Cardiac septum (tissue), 1 donor: ENCODE results near the gene ADRA2C. TPM values are rescaled to one million over a fixed set of nuclear protein-coding genes. Genes with fewer than 3 reads are reported as not detected.

Source experiments
- DNase-seq: peaks from one replicate; pipeline ENCODE4 v3.0.0-alpha.2; 2020; ENCODE audit warnings: low spot score
- intact Hi-C: fragments of 100-400 bp; cut with DNase I; formaldehyde crosslinking; loops from one replicate; pipeline ENCODE4 v1.14.0; 2022
- total RNA-seq: library from RNA; stranded (reverse); fragmentation: NEBNext Ultra II Directional; extraction: Animal tissue kit (Norgen Biotek cat#: 25700); gene quantifications from one replicate; pipeline ENCODE4 v1.2.1, GENCODE V29; 2021
- donor health status: DM: no; HTN: no; CAD: no.

ADRA2C gene
- total RNA-seq, 1 donor from 2014 or later: 5.4 TPM

- DNase-seq: no peak
Observed at GRCh38 chr4:3787489-3788365, 21.5 kb downstream of the ADRA2C start.

GRCh38 chr4:3788366-3788660 is 22.1 kb downstream of the ADRA2C start:
- DNase-seq: no peak
- intact Hi-C loops: no loop called here

More at GRCh38 chr4:3787489-3788365, 21.5 kb downstream of the ADRA2C start:
- intact Hi-C loops: no loop called here

- intact Hi-C loops: no loop called here
- no peak for DNase-seq
Observed at GRCh38 chr4:3789587-3789986, 23.4 kb downstream of the ADRA2C start.

DNA sequence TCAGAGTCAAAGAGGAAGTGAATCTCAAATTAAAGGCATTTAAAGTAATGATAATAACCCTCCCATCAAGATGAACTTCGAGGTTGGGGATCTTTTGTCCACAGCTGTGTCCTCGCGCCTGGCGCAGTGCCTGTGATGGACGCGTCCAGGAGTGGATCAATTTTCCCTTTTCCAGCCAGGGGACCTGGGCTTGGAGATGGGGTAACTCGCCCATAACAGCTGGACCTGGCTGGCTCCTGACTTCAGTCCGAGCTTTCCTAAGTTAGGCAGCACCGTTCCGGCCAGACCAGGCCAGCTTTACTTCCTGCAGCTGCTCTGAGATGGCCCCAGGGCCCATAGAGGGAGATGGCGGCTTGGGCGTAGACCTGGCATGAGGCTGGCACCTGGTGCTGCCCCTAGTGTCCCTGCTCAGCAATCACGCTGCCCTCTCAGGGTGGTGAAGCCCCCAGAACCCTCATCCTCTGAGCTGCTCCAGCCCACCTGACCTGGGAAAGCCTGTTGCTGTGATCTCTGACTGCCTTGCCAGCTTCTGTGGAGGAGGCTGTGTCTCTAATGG is 23.9 kb downstream of the ADRA2C start:
- intact Hi-C loops: no loop called here
- DNase-seq: no peak

DNA sequence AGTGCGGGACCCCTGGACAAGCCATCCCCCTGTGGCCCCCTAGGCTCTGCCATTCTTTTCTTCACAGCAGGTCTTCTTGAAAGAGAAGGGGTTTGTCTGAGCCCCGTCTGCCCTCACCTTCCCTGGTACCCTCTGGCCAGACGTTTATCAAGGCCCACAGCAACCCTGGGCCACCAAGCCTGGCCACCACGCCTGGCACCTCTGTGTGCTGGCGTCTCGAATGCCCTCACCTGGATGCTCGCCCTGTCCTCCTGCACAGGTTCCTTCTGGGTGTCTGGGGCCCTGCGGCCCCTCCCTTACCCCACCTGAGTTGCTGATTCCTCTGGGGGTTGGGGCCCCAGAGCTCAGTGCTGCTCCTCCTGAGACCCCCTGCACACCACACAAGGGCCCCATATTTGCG is 25.1 kb downstream of the ADRA2C start:
- DNase-seq: no peak
- intact Hi-C loops: no loop called here

GRCh38 chr4:3791910-3792542 is 25.8 kb downstream of the ADRA2C start:
- DNase-seq: no peak
- intact Hi-C loops: no loop called here

DNA sequence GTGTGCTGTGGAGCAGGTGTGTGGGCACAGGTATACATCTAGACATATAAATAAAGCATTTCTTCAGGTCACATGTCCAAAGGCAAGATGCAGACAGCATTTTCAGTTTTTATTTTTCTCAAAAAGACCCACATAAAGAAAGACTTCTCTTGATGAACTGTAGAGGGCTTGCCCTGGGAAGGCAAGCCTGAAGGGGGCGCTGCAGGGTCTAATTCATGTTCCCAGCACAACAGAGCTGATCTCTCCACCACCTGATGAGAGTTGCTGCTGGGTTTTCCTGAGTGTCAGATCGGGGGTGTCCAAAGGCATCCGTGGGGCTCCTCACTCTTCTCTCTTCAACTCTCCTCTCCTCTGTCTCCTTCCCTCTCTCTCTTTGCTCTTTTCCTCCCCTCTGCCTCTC is 26.6 kb downstream of the ADRA2C start:
- no peak for DNase-seq
- intact Hi-C loops: no loop called here

DNA sequence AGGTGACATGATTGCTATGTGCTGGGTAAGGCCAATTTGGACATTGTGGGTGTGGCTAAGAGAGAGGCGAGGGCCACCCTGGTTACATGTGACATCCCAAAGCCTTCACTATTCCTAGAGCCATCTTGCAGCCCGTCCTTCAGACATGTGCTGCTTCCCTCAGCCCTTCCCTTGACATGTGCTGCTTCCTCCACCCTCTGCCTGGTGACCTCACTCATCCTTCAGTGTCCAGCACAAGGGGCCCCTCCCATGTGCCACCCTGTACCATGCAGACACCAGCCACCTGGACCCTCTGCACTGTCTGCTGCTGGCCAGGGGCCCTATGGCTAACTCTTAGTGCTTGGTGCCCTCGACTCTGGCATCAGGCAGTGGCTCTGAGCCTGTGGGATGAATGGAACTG is 27.4 kb downstream of the ADRA2C start:
- intact Hi-C loops: no loop called here
- DNase-seq: no peak

GRCh38 chr4:3796960-3797359 is 30.8 kb downstream of the ADRA2C start:
- intact Hi-C loops: no loop called here

DNA sequence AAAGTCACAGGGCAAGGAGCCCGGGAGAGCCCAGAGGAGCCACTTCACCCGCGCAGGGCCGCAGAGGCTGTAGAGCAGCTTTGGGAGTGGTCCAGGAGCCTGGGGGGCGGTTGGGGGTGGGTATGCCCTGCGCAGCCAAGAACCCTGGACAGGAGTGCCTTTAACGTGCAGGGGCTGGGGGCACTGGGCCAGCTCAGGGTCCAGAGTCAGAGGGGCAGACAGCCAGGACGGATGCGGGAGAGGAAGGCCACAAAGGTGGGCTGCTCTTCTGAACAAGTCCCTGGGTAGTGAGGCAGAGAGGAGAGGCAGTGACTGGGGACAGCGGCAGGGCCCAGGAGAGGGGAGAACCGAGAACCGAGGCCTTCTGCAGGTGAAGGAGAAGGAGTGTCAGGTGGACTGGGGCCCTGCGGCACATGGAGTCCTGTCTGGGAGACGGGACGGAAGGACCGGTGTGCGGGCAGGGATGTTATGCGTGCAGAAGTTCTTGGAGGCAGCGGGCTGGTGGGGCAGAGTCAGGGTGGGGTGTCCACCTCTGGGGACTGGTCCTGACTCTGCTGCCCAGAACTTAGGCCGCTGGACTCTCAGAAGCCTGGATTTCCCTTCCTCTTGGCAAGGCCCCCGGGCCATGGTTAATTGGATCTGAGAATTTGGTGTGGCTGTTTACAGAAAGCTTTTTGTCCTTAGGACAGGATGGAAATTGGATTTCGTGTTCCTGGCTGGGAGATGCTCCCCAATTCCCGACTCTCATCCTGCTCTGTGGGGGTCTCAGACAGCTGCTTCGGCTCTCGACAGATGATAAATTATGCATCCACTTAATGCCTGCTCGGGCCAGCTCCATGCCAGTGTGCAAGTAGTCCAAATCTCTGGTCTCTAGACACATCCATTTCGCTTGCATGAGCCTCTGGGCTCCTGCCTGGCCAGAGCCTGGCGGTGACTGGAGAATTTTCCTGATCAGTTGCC is 31.9 kb downstream of the ADRA2C start:
- intact Hi-C loops: no loop called here
- no peak for DNase-seq

More at GRCh38 chr4:3796960-3797359, 30.8 kb downstream of the ADRA2C start:
- no peak for DNase-seq

DNA sequence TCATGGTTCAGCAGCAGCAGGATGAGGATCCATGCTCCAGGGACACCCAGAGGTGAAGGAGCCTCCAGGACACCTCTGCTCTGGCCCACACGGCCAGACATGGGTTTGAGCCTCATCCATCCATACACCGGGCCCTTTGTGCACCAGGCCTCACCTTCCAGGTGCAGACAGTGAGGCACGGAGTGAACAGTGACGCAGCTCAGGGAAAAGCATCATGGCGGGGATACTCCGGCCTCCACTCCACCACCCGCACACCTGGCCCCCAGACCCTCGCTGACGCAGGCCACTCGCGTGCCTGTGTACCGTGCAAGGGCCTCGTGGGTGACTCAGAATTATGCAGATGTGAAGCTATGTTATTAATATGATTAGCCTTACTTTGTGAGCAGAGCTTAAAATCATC is 33.3 kb downstream of the ADRA2C start:
- intact Hi-C loops: no loop called here
- DNase-seq: no peak

DNA sequence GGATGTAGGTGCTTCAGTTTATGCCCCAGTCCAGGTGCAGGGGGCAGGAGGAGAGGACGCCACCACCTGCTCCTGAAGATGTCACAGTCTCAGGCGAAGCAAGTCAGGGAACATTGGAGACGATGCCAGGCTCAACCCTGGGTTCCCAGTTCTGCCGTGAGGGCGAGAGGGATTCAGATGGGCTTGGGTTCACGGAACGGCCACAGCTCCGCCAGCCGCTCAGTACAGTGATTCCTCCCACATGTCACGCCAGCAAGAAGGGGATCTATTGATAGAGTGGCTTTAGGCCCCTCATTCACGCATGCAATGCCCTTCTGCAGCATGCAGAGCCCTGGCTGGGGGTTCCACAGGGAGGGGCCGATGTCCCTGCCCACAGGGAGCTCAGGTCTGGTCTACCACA is 34.2 kb downstream of the ADRA2C start:
- no peak for DNase-seq
- intact Hi-C loops: no loop called here

DNA sequence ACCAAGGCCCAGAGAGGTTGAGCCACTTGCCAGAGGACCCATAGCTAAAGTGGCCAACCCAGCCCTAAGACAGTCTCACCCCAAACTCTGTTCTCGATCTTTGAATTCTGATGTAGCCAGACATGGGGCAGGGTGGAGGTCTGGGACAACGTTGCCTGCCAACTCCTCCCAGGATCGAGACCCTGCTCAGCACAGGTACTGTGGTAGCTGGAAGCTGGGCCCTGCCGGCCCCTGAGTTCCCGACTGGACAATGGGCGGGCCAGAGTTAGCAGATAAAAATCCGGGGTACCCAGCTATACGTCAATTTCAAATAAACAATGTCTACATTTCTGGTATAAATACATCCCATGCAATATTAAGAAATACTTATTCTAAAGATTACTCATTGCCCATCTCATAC is 35.3 kb downstream of the ADRA2C start:
- DNase-seq: no peak

DNA sequence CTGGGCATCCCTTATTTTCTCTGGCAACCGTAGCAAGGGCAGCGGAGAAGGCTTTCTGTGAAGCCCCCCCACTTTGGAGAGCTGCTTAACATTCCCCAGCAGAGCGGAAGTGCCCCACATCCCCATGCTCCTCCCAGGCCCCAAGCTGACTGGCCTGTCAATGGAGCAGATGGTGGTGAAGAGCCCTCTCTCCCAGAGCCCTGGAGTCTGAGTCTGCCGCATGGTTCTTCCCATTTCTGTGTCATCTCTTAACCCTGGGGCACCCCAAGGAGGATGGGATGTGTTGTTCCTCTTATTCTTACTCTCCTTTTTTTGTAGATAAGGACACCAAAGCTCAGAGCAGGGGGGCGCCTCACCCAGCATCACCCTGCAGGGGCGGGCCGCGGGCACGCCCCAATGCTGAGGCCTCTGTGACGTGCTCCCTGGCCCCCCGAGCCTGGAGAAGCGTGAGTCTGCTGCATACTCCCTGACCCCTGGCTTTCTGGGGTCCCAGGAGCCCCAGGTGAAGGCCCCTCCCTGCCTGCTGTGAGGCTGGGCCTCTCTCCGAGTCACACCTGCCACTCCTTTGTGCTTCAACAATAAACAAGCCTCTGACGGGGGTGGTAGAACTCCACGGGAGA is 35.9 kb downstream of the ADRA2C start:
- intact Hi-C loops: no loop called here
- no peak for DNase-seq

More for the DNA sequence above, 35.3 kb downstream of the ADRA2C start:
- intact Hi-C loops: no loop called here

DNA sequence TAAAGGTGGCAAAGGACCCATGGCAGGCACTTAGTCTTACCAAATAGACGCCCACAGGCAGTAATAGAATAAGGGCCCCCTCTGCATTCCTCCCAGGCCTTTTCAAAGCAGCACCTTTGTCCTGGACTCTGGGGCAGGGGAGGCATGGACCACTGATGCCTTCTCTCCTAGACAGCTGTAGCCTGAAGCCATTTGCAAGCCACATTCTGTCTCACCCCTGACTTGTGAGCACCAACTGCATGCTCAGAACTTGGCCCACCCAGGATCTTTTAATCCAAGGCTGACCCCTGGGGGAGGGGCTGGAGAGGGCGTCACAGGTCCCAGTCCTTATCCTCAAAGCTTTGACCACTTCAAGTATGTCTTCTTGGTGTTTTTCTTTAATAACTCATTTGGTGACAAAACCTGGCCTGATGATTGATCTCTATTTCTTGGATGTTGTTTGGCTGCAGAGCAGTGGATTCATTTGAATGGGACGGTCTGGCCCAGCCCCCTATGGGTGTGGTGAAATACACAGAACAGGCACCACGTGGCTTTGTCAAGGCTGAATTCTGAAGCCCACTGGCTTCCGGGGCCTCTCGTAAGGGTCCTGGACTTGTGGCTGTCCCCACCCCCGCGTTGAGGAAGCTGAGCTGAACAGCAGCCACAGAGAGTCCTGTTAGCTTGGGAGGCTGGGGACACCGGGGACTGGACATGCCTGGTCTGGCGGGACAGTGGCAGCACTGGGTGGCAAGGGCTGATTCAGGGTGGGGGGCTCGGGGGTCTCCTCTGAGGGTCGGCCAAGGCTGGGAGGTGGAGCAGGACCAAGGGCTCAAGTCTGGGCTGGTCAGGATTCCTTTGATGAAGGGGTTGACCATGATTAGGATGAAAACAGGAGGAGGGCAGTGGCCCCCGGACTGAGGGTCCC is 36.6 kb downstream of the ADRA2C start:
- no peak for DNase-seq

DNA sequence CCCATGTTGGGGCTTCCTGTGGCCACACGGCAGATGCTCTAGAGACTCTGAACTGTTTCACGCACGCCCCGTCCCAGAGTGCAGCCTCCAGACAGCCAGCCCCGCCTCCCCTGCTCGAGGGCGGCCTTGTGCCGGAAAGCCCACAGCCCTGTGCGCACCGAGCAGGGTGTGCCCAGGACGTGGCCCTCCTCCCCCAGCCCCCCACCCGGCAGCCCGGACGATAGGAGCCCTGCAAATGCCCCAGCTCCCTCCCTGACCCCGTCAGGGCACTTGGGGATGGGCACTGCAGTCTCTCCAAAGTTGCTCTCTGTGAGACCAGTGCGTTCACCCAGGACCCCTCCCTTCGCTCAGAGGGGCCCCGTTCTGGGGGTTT is 37.3 kb downstream of the ADRA2C start:
- no peak for DNase-seq
- intact Hi-C loops: no loop called here

More for the DNA sequence above, 36.6 kb downstream of the ADRA2C start:
- intact Hi-C loops: no loop called here

DNA sequence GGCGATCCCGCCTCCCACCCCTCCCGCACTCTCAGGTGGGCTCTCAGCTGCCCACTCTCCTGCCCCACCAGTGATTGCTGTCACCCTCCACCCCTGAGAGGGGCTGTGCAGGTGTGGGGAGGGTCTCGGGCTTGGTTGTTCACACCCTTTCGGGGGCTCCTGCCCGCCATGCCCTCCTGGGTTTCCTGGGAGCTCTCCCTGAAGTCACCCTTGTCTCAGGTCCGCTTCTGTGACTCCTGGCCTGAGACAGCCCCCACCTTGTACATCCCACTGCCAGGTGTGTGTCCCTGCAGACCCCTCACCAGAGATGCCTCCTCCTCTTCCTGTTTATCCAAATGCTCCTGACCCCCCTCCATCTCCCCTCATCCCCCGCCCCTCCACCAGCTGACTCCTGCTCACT is 37.8 kb downstream of the ADRA2C start:
- intact Hi-C loops: no loop called here
- DNase-seq: no peak

- DNase-seq: no peak
- intact Hi-C loops: no loop called here
Observed at GRCh38 chr4:3805026-3805425, 38.8 kb downstream of the ADRA2C start.

DNA sequence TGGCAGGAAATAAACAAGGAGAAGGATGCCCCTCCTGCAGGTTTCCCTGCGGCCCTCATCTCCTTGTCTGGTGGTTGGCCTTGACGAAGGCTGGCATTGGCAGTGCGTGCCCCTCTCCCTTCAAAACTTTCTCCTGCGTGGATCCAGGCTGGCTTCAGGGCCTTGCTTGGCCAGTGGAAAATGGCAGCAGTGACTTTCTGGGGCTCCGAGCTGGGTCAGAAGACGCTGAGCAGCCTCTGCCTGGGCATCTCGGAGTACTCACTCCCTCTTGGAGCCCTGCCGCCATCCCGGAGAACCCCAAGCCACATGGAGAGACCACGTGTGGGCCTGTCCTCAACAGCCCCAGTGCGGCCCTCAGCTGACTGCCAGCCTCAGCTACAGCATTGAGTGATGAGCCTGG is 39.5 kb downstream of the ADRA2C start:
- intact Hi-C loops: no loop called here
- no peak for DNase-seq
